Mucosa of descending colon (tissue), 3 donors: ENCODE results near the gene PDE9A. TPM values are rescaled to one million over a fixed set of nuclear protein-coding genes. Genes with fewer than 3 reads are reported as not detected.
A peak's percentile ranks its signal among the peaks of the same experiment; 100 is the strongest.

ENCODE experiments used
- ATAC-seq: fragments of 200-7000 bp; cut with Tn5 transposase; one replicate; pipeline ENCODE4 v1.9.1; 2020; ENCODE audit warnings: mild to moderate bottlenecking, moderate library complexity
- DNase-seq, 3 donors: peaks; one replicate each; pipeline ENCODE4 v3.0.0-alpha.2; 2020
- H3K36me3 ChIP-seq: fragments of 200-600 bp; one replicate; pipeline ENCODE4 v1.8.0; 2021; ENCODE audit warnings: low read depth, mild to moderate bottlenecking
- H3K4me1 ChIP-seq: fragments of 200-600 bp; one replicate; pipeline ENCODE4 v1.8.0; 2021; ENCODE audit warnings: low read depth, mild to moderate bottlenecking
- H3K4me3 ChIP-seq: fragments of 200-600 bp; one replicate; pipeline ENCODE4 v1.8.0; 2021; ENCODE audit warnings: mild to moderate bottlenecking
- H3K9me3 ChIP-seq: fragments of 200-600 bp; one replicate; pipeline ENCODE4 v1.8.0; 2021; ENCODE audit warnings: mild to moderate bottlenecking
- intact Hi-C, 2 donors: fragments of 100-400 bp; cut with DNase I in 1 of 2; cut with micrococcal nuclease in 1 of 2; formaldehyde crosslinking; loops; one replicate each; pipeline versions ENCODE4 v1.11.0 to v1.11.1; 2022; cut with DNase I, micrococcal nuclease
- total RNA-seq, 3 donors: library from RNA; stranded (reverse); fragmentation: NEBNext Ultra II Directional in 2 of 3; extraction: Animal tissue kit (Norgen Biotek cat#: 25700) in 2 of 3; gene quantifications; one replicate each; pipeline versions ENCODE4 v1.2.1 to v1.2.4, GENCODE V29; 2021 to 2023
- TF ChIP-seq, protein P1 (sequence below): fragments of 200-600 bp; IDR thresholded peaks from one replicate; pipeline ENCODE4 v1.8.0; 2022; ENCODE audit warnings: antibody characterized with exemption, mild to moderate bottlenecking
- donor health status: DM: no; HTN: no; CAD: no; lungs with moderate emphysema.
- donor health status: DM: no; HTN: no; CAD: no.
- donor health status: DM: no; HTN: yes; CAD: no.

Gene PDE9A
- total RNA-seq, 3 donors from 2014 or later: 98.4 to 200 (median 167) TPM

DNA sequence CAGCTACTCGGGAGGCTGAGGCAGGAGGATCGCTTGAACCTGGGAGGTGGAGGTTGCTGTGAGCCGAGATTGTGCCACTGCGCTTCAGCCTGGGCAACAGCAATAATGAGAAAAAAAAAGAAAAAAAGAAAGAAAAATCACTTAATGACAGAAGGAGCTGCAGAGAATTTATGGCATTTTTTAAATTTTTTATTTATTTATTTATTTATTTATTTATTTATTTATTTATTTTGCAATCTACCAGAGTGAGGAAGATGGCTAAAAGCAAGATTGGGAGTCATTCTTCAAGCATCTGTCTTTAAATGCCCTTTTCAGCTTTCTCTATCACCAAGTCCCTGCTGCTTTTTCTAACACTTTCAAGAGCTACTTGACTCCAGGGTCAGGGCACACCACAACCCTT is 134.2 kb downstream of the PDE9A start:
- Histone ChIP-seq H3K36me3 (no peaks in the 10 kb centered on the region), H3K4me1 (peaks cover 4% of the 10 kb centered on the region), H3K4me3 (no peak overlapping the region), H3K9me3 (no peaks in the 10 kb centered on the region)
- TF ChIP-seq, protein P1, sequence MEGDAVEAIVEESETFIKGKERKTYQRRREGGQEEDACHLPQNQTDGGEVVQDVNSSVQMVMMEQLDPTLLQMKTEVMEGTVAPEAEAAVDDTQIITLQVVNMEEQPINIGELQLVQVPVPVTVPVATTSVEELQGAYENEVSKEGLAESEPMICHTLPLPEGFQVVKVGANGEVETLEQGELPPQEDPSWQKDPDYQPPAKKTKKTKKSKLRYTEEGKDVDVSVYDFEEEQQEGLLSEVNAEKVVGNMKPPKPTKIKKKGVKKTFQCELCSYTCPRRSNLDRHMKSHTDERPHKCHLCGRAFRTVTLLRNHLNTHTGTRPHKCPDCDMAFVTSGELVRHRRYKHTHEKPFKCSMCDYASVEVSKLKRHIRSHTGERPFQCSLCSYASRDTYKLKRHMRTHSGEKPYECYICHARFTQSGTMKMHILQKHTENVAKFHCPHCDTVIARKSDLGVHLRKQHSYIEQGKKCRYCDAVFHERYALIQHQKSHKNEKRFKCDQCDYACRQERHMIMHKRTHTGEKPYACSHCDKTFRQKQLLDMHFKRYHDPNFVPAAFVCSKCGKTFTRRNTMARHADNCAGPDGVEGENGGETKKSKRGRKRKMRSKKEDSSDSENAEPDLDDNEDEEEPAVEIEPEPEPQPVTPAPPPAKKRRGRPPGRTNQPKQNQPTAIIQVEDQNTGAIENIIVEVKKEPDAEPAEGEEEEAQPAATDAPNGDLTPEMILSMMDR: no peak
- DNase-seq: no peak
- no peak for ATAC-seq
- intact Hi-C loops: no loop called here

DNA sequence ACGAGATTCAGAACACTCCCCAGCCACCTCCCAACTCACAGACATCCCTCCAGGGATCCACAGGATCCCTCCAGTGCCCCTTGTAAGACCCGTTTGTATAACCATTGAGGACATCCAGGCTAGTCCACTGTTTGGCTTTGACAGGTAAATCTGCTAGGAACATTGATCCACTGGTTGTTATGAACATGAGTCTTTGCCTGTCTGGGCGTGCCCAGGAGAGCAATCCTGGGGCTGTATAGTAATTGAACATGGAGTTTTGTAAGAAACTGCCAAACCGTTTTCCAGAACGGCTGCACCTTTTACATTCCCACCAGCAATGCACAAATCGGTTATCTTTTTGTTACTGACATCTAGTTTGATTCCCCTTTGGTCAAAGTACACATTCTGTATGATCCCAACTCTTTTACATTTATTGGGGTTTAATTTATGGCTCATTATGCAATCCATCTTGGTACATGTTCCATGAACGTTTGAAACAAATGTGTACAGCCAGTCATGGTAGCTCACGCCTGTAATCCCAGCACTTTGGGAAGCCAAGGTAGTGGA is 137.2 kb downstream of the PDE9A start:
- Histone ChIP-seq H3K9me3 (no peaks in the 10 kb centered on the region), H3K36me3 (no peaks in the 10 kb centered on the region), H3K4me3 (no peak overlapping the region), H3K4me1 (peaks cover 4% of the 10 kb centered on the region)
- TF ChIP-seq, protein P1: no peak
- peak in 1 of 3 donors; percentile 41 for DNase-seq
- intact Hi-C loops: no loop called here
- peak; percentile 79 for ATAC-seq

DNA sequence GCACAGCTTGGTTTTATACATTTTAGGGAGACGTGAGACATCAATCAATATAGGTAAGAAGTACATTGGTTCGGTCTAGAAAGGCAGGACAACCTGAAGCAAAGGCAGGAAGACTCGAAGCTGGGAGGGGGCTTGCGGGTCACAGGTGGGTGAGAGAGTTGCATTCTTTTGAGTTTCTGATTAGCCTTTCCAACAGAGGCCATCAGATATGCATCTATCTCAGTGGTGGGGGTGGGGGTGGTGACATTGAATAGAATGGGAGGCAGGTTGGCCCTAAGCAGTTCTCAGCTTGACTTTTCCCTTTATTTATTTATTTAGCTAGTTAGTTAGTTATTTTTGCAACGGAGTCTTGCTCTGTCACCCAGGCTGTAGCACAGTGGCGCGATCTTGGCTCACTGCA is 140.4 kb downstream of the PDE9A start:
- peaks cover 4% of the 10 kb centered on the region for H3K4me1 ChIP-seq
- intact Hi-C loops: no loop called here
- H3K36me3 ChIP-seq: no peaks in the 10 kb centered on the region
- H3K4me3 ChIP-seq: no peak overlapping the region
- no peak for DNase-seq
- no peaks in the 10 kb centered on the region for H3K9me3 ChIP-seq
- TF ChIP-seq, protein P1: no peak
- no peak for ATAC-seq

DNA sequence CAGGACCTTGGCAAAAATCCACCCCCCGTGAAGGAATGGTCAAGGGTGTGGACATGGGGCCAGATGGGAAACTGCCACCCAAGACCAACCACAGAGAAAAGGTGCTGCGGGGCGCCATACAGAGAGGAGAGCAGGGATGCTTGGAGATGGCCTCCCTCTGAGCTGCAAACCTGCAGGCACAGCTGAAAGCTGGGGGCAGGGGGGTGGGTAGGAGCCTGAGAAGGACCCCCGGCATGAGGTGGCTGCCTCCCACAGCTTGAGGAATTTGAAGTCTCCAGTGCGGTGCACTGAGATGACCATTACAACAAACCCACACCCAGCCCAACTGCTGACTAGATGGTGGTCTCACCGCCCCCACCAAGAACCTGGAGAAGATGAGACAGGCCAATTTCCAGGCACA is 141.1 kb downstream of the PDE9A start:
- intact Hi-C loops: no loop called here
- TF ChIP-seq, protein P1: no peak

DNA sequence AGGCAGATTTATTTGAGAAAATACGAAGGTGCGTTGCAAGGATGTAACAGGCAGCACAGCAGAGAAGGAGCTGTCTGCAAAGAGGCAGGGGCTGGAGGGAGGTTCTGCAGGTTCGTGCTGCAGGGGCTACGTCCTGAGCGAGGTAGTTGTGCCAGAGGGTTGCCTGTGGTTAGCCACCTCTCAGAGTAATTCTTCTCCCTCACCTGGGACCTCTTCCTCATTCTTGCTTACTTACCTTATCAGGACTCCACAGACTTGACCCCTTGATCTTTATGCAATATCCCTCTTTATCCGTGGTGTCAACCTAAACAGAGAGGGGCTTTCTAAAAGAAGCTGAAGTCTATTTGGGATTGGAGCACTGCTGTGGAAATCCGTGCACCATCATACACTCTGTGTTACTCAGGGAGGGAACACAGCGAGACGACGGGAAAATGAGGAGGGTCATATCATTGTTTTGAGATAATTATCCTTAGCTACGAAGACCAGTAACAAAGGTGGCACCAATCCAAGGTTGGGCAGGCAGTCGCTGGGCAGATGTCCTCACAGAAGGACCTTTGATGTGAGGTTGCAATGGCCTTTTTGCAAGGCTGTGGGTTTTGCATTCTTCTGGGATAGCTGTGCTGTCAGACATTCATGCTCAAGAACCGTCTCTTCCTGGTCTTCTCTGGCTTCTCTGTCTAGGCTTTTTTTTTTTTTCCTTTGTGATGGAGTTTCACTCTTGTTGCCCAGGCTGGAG is 143.1 kb downstream of the PDE9A start:
- H3K9me3 ChIP-seq: no peaks in the 10 kb centered on the region
- H3K4me3 ChIP-seq: no peak overlapping the region
- ATAC-seq (peak; percentile 34), DNase-seq (no peak)
- no peaks in the 10 kb centered on the region for H3K36me3 ChIP-seq
- intact Hi-C loops: no loop called here
- H3K4me1 ChIP-seq: no peaks in the 10 kb centered on the region
- TF ChIP-seq, protein P1: no peak

More for the DNA sequence above, 141.1 kb downstream of the PDE9A start:
- no peak for ATAC-seq
- Histone ChIP-seq H3K36me3 (no peaks in the 10 kb centered on the region), H3K4me3 (no peak overlapping the region), H3K9me3 (no peaks in the 10 kb centered on the region), H3K4me1 (peaks cover 4% of the 10 kb centered on the region)
- DNase-seq: no peak
